HFFc6 (cell line): ENCODE results near the gene CROCC. TPM values are rescaled to one million over a fixed set of nuclear protein-coding genes. Genes with fewer than 3 reads are reported as not detected.
A peak's percentile ranks its signal among the peaks of the same experiment; 100 is the strongest.
"Not testable (repeated sequence)": the region's sequence is repeated elsewhere in the genome, so short reads cannot be mapped to it uniquely, and the experiment has no call there.

Experiments
- DNase-seq: peaks from one replicate; pipeline ENCODE4 v3.0.0-alpha.2; 2018
- H3K27ac Mint-ChIP-seq: 2 replicates; pipeline ENCODE4 v1.8.0; 2020; ENCODE audit warnings: mild to moderate bottlenecking, mixed read lengths
- H3K27me3 Mint-ChIP-seq: 2 replicates; pipeline ENCODE4 v1.8.0; 2021; ENCODE audit warnings: mild to moderate bottlenecking, moderate library complexity, mixed read lengths; ENCODE audit not compliant: insufficient read depth
- H3K36me3 Mint-ChIP-seq: 2 replicates; pipeline ENCODE4 v1.8.0; 2021; ENCODE audit warnings: low read depth, mixed read lengths
- H3K4me1 Mint-ChIP-seq: 2 replicates; pipeline ENCODE4 v1.8.0; 2020; ENCODE audit warnings: low read depth, mixed read lengths
- H3K4me3 Mint-ChIP-seq: 2 replicates; pipeline ENCODE4 v1.8.0; 2020; ENCODE audit warnings: mild to moderate bottlenecking, moderate library complexity, mixed read lengths
- H3K9me3 Mint-ChIP-seq: 2 replicates; pipeline ENCODE4 v1.8.0; 2020; ENCODE audit warnings: mild to moderate bottlenecking, mixed read lengths
- total RNA-seq, 6 experiments: library from RNA; stranded (reverse); fragmentation: NEBNext Ultra II Directional; extraction: Animal tissue kit (Norgen Biotek cat#: 25700); gene quantifications; 2 replicates in 1 of 6; 3 replicates in 5 of 6; pipeline ENCODE4 v1.2.3, GENCODE V29; 2021
- TF ChIP-seq, protein P1 (sequence below): fragments of 200-600 bp; sonication (generic); IDR thresholded peaks from 2 replicates; pipeline ENCODE4 v1.5.0; 2021; ENCODE audit warnings: antibody characterized with exemption, mild to moderate bottlenecking

Gene CROCC
- total RNA-seq, 6 experiments from 2014 or later, result 10.3 to 14.6 (median 12.5) TPM

DNA sequence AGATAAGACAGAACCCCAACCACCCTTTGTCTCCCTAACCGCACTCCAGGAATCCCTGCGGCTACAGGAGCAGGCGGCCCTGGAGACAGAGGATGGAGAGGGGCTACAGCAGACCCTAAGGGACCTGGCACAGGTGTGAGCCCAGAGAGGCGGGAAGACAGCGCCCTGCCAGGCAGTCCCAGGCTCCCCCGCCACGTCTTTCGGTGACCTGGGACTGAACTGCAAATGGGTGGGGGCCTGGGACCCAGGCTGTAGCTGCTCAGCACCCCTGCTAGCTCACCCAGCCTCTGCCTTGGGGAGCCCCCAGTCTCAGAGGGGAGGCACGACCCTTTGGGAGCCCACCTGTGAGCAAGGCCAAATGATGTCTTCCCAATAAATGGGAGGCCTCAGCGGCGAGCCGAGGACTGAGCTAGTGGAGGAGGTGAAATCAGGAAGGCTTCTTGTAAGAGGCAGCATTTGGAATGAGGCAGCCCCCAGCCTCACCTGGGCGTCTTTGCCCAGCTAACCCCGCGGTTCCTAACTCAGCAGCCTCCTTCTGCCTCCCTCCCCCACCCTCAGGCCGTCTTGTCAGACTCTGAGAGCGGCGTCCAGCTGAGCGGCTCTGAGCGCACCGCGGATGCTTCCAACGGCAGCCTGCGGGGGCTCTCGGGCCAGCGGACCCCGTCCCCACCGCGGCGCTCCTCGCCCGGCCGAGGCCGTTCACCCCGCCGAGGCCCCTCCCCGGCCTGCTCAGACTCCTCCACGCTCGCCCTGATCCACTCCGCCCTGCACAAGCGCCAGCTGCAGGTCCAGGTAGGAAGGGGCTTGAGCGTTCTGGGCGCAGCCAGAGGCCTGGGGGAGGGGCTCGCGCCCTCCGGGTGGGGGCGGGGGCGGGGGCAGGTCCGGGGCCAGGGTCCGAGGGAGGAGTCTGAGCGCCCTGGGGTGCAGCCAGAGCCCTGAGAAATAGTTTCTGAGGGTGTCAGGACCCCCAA lies 16.9 kb downstream of the CROCC start:
- H3K4me1 Mint-ChIP-seq, result no peaks in the 10 kb centered on the region
- no peak overlapping the region for H3K27ac Mint-ChIP-seq
- no peak for DNase-seq
- no peaks in the 10 kb centered on the region for H3K9me3 Mint-ChIP-seq
- H3K36me3 Mint-ChIP-seq, result peaks cover 4% of the 10 kb centered on the region; the same call in 1 of the 2 replicates
- TF ChIP-seq, protein P1, sequence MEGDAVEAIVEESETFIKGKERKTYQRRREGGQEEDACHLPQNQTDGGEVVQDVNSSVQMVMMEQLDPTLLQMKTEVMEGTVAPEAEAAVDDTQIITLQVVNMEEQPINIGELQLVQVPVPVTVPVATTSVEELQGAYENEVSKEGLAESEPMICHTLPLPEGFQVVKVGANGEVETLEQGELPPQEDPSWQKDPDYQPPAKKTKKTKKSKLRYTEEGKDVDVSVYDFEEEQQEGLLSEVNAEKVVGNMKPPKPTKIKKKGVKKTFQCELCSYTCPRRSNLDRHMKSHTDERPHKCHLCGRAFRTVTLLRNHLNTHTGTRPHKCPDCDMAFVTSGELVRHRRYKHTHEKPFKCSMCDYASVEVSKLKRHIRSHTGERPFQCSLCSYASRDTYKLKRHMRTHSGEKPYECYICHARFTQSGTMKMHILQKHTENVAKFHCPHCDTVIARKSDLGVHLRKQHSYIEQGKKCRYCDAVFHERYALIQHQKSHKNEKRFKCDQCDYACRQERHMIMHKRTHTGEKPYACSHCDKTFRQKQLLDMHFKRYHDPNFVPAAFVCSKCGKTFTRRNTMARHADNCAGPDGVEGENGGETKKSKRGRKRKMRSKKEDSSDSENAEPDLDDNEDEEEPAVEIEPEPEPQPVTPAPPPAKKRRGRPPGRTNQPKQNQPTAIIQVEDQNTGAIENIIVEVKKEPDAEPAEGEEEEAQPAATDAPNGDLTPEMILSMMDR, result no peak
- no peak overlapping the region for H3K4me3 Mint-ChIP-seq
- H3K27me3 Mint-ChIP-seq, result no peaks in the 10 kb centered on the region; the same call in 1 of the 2 replicates

GRCh38 chr1:16939386-16940180 lies 17.9 kb downstream of the CROCC start:
- H3K27ac Mint-ChIP-seq, DNase-seq, H3K9me3 Mint-ChIP-seq, H3K36me3 Mint-ChIP-seq, H3K4me1 Mint-ChIP-seq, H3K4me3 Mint-ChIP-seq, H3K27me3 Mint-ChIP-seq: not testable (repeated sequence)

GRCh38 chr1:16944038-16944437 lies 22.3 kb downstream of the CROCC start:
- Mint-ChIP-seq H3K9me3 (no peaks in the 10 kb centered on the region), H3K27me3 (no peaks in the 10 kb centered on the region), H3K36me3 (no peaks in the 10 kb centered on the region), H3K4me1 (peaks cover 3% of the 10 kb centered on the region), H3K4me3 (no peak overlapping the region), H3K27ac (no peak overlapping the region)
- DNase-seq, result no peak
- TF ChIP-seq, protein P1, result no peak

- DNase-seq, H3K4me1 Mint-ChIP-seq, H3K27me3 Mint-ChIP-seq, H3K9me3 Mint-ChIP-seq, H3K36me3 Mint-ChIP-seq, H3K27ac Mint-ChIP-seq, H3K4me3 Mint-ChIP-seq: not testable (repeated sequence)
These were observed 23.8 kb downstream of the CROCC start for GRCh38 chr1:16945512-16945911.

- not testable (repeated sequence) for H3K36me3 Mint-ChIP-seq, H3K27ac Mint-ChIP-seq, DNase-seq, H3K4me1 Mint-ChIP-seq, H3K9me3 Mint-ChIP-seq, H3K27me3 Mint-ChIP-seq, H3K4me3 Mint-ChIP-seq
These were observed 24.5 kb downstream of the CROCC start for GRCh38 chr1:16946185-16946584.

- H3K36me3 Mint-ChIP-seq, result no peaks in the 10 kb centered on the region
These were observed 24.9 kb downstream of the CROCC start for GRCh38 chr1:16946646-16947045.

DNA sequence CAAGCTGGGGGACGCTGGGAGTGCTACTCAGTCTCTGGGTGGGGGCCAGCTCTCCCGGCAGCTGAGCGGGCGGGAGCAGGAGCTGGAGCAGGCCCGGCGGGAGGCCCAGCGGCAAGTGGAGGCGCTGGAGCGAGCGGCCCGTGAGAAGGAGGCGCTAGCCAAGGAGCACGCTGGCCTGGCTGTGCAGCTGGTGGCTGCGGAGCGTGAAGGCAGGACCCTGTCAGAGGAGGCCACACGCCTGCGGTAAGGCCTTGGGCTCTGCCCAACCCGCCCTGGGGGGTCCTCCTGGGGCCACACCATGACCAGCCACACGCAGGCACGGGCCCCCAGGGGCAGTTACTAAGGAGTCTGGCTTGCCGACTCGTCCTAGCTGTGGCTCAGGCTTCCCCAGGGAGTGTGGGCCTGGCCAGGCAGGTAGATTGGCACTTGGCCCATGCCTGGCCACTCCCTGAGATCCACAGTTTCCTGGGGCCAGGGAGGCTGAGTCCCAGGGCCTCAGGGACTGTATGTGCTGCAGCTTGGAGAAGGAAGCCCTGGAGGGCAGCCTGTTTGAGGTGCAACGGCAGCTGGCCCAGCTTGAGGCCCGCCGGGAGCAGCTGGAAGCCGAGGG lies 26.7 kb downstream of the CROCC start:
- not testable (repeated sequence) for H3K27me3 Mint-ChIP-seq

More at GRCh38 chr1:16946646-16947045, 24.9 kb downstream of the CROCC start:
- no peak overlapping the region for H3K27ac Mint-ChIP-seq
- H3K4me1 Mint-ChIP-seq, result peaks cover 11% of the 10 kb centered on the region
- H3K9me3 Mint-ChIP-seq, result no peaks in the 10 kb centered on the region
- DNase-seq, result no peak
- H3K4me3 Mint-ChIP-seq, result no peak overlapping the region
- H3K27me3 Mint-ChIP-seq, result no peaks in the 10 kb centered on the region; the same call in 1 of the 2 replicates
- TF ChIP-seq, protein P1, result no peak

DNA sequence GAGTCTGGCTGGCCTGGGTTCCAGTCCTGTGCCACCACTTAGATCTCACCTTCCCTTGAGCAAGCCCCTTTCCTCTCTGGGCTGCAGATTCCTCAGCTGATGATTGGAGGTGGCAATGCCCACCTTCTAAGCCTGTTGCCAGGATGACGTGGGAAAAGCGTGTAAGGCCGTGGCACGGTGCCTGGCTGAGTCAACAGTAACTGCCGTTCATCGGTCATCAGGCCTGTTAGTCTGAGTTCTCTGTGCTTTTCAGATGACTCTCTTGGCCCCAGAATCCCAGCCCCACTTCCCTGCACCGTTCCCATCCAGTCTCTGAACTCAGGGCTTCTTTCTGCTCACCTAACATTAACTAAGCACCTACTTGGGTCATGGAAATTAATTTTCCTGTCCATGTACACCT lies 27.3 kb downstream of the CROCC start:
- not testable (repeated sequence) for H3K9me3 Mint-ChIP-seq, H3K27me3 Mint-ChIP-seq, H3K4me3 Mint-ChIP-seq, H3K36me3 Mint-ChIP-seq
- H3K4me1 Mint-ChIP-seq, result peaks cover 18% of the 10 kb centered on the region
- peak; percentile 69 for DNase-seq
- peak overlapping the region; percentile 45; the same call in 1 of the 2 replicates for H3K27ac Mint-ChIP-seq

More for the DNA sequence above, 26.7 kb downstream of the CROCC start:
- H3K36me3 Mint-ChIP-seq, H3K9me3 Mint-ChIP-seq, H3K4me3 Mint-ChIP-seq, H3K27ac Mint-ChIP-seq, DNase-seq: not testable (repeated sequence)
- peaks cover 18% of the 10 kb centered on the region for H3K4me1 Mint-ChIP-seq

- H3K9me3 Mint-ChIP-seq, DNase-seq, H3K4me3 Mint-ChIP-seq, H3K27ac Mint-ChIP-seq, H3K27me3 Mint-ChIP-seq, H3K36me3 Mint-ChIP-seq: not testable (repeated sequence)
- peaks cover 18% of the 10 kb centered on the region for H3K4me1 Mint-ChIP-seq
These were observed 30.6 kb downstream of the CROCC start for GRCh38 chr1:16952376-16952775.
